GM12865 (cell line): ENCODE results near the gene STK24.
A peak's percentile ranks its signal among the peaks of the same experiment; 100 is the strongest.

ENCODE experiments used
- DNase-seq: peaks from one replicate; pipeline ENCODE4 v3.0.0; 2010; ENCODE audit warnings: low read depth
- H3K4me3 ChIP-seq: 2 replicates; pipeline ENCODE4 v1.5.1; 2011; ENCODE audit warnings: mild to moderate bottlenecking, low read depth, low read length, control low read depth
- CTCF ChIP-seq: IDR thresholded peaks from 2 replicates; pipeline ENCODE4 v1.5.1; 2011; ENCODE audit warnings: low read length, control low read depth, low read depth, inconsistent platforms; ENCODE audit not compliant: insufficient read depth; ENCODE audit errors: missing control alignments

Gene STK24

DNA sequence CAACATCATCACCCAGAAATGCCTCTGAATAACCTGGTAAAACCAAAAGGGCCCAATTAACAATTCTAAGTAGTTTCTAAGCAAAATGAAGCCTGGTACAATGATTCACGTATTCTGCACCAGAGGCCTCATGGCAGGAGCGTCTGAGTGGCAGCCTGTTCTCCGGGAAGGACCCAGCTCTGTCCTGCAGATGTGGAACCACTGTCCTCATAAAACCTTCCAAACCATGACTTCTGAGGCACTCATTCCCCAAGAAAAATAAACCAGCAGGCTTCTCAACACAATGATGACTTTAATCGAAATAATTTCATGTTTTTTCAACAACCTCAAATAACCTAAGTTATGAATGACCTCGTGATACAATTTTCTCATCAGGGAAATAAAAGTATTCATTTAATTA lies 89.9 kb downstream of the STK24 start:
- DNase-seq = no peak

GRCh38 chr13:98486412-98486811 lies 90.5 kb downstream of the STK24 start:
- no peak for TF ChIP-seq CTCF
- H3K4me3 ChIP-seq = no peak overlapping the region
- no peak for DNase-seq

More for the DNA sequence above, 89.9 kb downstream of the STK24 start:
- TF ChIP-seq CTCF = no peak
- no peak overlapping the region for H3K4me3 ChIP-seq

- DNase-seq = no peak
- no peak for TF ChIP-seq CTCF
- H3K4me3 ChIP-seq = no peak overlapping the region
Observed at GRCh38 chr13:98485561-98485960, 91.3 kb downstream of the STK24 start.

GRCh38 chr13:98484289-98485219 lies 92.4 kb downstream of the STK24 start:
- H3K4me3 ChIP-seq = no peak overlapping the region
- TF ChIP-seq CTCF = no peak
- peak; percentile 84 for DNase-seq

DNA sequence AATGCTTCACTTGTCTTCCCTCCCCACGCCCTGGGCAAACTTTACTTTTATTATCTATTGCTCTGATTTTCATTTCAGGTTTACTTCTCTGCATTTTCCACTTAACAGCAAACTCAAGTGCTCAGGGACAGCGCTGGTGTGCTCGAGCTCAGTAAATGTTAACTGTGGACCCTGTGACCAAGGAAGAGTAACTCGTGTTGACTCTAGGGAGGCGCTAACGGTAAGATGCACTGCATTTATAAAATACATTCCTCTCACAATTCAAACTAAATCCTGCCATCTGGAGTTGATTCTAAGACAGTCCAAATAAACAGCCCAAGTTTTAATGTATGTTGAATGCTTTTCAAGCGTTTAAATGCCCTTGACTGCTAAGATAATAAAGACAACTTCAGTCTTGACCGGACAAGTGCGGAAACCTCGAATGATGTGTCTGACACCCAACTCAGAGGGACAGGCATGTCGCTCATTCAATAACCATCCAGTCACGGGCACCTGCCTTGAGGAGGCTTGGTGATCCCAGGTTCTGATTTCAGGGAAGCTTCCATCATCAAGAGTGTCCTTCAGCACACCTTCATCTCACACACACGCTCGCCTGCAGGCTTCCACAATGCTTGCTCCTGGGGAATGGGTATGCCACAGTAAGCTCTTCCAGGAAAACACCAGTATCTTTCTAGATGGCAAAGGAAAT lies 93.2 kb downstream of the STK24 start:
- DNase-seq = no peak
- no peak for TF ChIP-seq CTCF
- no peak overlapping the region for H3K4me3 ChIP-seq

DNA sequence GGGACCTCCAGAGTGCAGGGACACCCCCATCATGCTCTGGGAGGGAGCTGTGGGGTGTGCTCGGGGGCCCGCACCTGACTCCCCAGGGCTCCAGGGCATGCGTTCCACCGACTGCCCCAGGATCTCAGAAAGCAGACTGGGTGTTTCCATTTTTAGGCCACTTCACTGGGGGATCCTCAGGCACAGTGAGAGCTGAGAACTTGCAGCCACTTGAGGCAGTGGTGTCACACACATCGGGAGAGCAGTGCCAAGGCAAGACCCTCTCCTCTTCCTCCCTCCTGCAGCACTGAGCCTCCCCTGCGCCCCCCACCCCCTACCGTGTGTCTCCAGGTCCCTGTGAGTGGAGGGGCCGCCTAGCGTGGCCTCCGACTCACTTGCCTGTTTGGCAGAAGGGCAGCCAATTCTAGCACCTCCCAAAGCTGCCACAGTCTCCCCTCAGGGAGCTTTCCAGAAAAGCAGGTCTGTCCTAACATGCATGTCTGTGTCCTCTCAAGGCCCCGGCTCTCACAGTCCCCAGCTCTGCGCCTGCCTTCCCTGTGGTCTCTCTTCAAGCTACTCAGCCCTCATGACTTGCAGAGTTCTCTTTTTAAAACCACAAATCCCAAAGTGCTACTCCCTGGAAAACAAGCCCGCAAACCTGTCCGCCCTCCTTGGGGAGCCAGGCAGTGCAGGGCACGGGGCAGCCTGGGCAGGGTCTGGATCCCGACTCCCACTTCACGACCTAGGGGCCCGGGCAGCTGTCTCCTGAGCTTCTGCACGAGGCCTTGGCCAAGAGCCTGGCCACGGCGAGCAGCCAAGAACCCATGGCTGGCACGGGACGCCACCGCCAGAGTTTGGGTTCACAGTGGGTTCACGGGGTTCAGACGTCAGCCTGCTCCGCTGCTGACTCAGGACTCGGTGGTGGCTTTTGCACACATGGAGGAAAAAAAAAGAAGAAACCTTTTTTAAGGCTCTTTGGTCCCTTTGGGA lies 94.1 kb downstream of the STK24 start:
- H3K4me3 ChIP-seq = no peak overlapping the region
- peak; percentile 47 for TF ChIP-seq CTCF
- peak; percentile 65 for DNase-seq
